H9 (cell line): Measurements from ENCODE around the gene SEMA4A. TPM values are rescaled to one million over a fixed set of nuclear protein-coding genes. Genes with fewer than 3 reads are reported as not detected.

ENCODE experiments used
- DNase-seq: peaks from one replicate; pipeline ENCODE4 v3.0.0-alpha.2; 2017
- H2AFZ ChIP-seq: one replicate; pipeline ENCODE4 v1.6.1; 2013; ENCODE audit warnings: mild to moderate bottlenecking, low read length, control low read depth, moderate library complexity
- H2AK5ac ChIP-seq: 2 replicates; pipeline ENCODE4 v1.6.1; 2013; ENCODE audit warnings: low read length, control low read depth, mixed read lengths; ENCODE audit not compliant: insufficient read length
- H2BK120ac ChIP-seq: one replicate; pipeline ENCODE4 v1.6.1; 2013; ENCODE audit warnings: low read depth, mild to moderate bottlenecking, low read length, control low read depth, inconsistent platforms; ENCODE audit not compliant: poor library complexity, severe bottlenecking
- H2BK12ac ChIP-seq: 2 replicates; pipeline ENCODE4 v1.6.1; 2013; ENCODE audit warnings: low read length, control low read depth, mixed read lengths, low read depth; ENCODE audit not compliant: insufficient read length
- H2BK15ac ChIP-seq: 2 replicates; pipeline ENCODE4 v1.6.1; 2013; ENCODE audit warnings: low read depth, low read length, control low read depth
- H2BK20ac ChIP-seq: one replicate; pipeline ENCODE4 v1.6.1; 2013; ENCODE audit warnings: low read depth, mild to moderate bottlenecking, low read length, control low read depth, inconsistent platforms; ENCODE audit not compliant: poor library complexity, severe bottlenecking
- H2BK5ac ChIP-seq: 2 replicates; pipeline ENCODE4 v1.6.1; 2013; ENCODE audit warnings: low read length, control low read depth, mixed read lengths; ENCODE audit not compliant: insufficient read length
- H3K14ac ChIP-seq: 2 replicates; pipeline ENCODE4 v1.6.1; 2013; ENCODE audit warnings: low read length, control low read depth; ENCODE audit not compliant: insufficient read depth
- H3K18ac ChIP-seq: 2 replicates; pipeline ENCODE4 v1.6.1; 2013; ENCODE audit warnings: low read depth, mild to moderate bottlenecking, mixed read lengths, low read length, control low read depth; ENCODE audit not compliant: insufficient read length
- H3K23ac ChIP-seq: 2 replicates; pipeline ENCODE4 v1.6.1; 2013; ENCODE audit warnings: low read length, control low read depth, mixed read lengths, low read depth; ENCODE audit not compliant: insufficient read length
- H3K23me2 ChIP-seq: 2 replicates; pipeline ENCODE4 v1.6.1; 2013; ENCODE audit warnings: low read depth, mild to moderate bottlenecking, mixed read lengths, low read length, control low read depth; ENCODE audit not compliant: insufficient read length, poor library complexity, severe bottlenecking
- H3K27ac ChIP-seq: 2 replicates; pipeline ENCODE4 v1.5.1; 2013; ENCODE audit warnings: low read length, control low read depth, mixed read lengths, low read depth; ENCODE audit not compliant: insufficient read length
- H3K27me3 ChIP-seq: 2 replicates; pipeline ENCODE4 v1.6.1; 2013; ENCODE audit warnings: low read length, control low read depth, inconsistent platforms; ENCODE audit not compliant: insufficient read depth
- H3K4ac ChIP-seq: 2 replicates; pipeline ENCODE4 v1.6.1; 2013; ENCODE audit warnings: low read depth, mild to moderate bottlenecking, control low read depth, inconsistent platforms, low read length, moderate library complexity
- H3K4me1 ChIP-seq: 2 replicates; pipeline ENCODE4 v1.6.1; 2013; ENCODE audit warnings: low read length, control low read depth, inconsistent platforms; ENCODE audit not compliant: insufficient read depth
- H3K4me2 ChIP-seq: 2 replicates; pipeline ENCODE4 v1.6.1; 2013; ENCODE audit warnings: low read length, control low read depth, mixed read lengths; ENCODE audit not compliant: insufficient read length, insufficient read depth
- H3K56ac ChIP-seq: 2 replicates; pipeline ENCODE4 v1.6.1; 2013; ENCODE audit warnings: low read depth, mild to moderate bottlenecking, mixed read lengths, low read length, control low read depth; ENCODE audit not compliant: insufficient read length
- H3K79me1 ChIP-seq: 2 replicates; pipeline ENCODE4 v1.6.1; 2013; ENCODE audit warnings: low read depth, mild to moderate bottlenecking, moderate library complexity, low read length, control low read depth, inconsistent platforms; ENCODE audit not compliant: insufficient read depth, poor library complexity, severe bottlenecking
- H3K79me2 ChIP-seq: 2 replicates; pipeline ENCODE4 v1.6.1; 2013; ENCODE audit warnings: low read length, control low read depth, inconsistent platforms; ENCODE audit not compliant: insufficient read depth
- H3K9ac ChIP-seq: 2 replicates; pipeline ENCODE4 v1.6.1; 2013; ENCODE audit warnings: low read length, control low read depth, mixed read lengths; ENCODE audit not compliant: insufficient read length; ENCODE audit errors: extremely low read depth
- H3K9me3 ChIP-seq: one replicate; pipeline ENCODE4 v1.6.1; 2013; ENCODE audit warnings: low read depth, low read length, inconsistent platforms; ENCODE audit not compliant: control insufficient read depth
- H3T11ph ChIP-seq: one replicate; pipeline ENCODE4 v1.6.1; 2013; ENCODE audit warnings: mild to moderate bottlenecking, low read length, control low read depth, inconsistent platforms
- H4K20me1 ChIP-seq: one replicate; pipeline ENCODE4 v1.6.1; 2013; ENCODE audit not compliant: control insufficient read depth, insufficient read length, insufficient read depth
- H4K5ac ChIP-seq: 2 replicates; pipeline ENCODE4 v1.6.1; 2013; ENCODE audit warnings: low read depth, mild to moderate bottlenecking, mixed read lengths, low read length, control low read depth; ENCODE audit not compliant: insufficient read length
- H4K8ac ChIP-seq: replicated peaks from 2 replicates; pipeline ENCODE4 v1.6.1; 2013; ENCODE audit warnings: low read length, control low read depth, mixed read lengths, low read depth; ENCODE audit not compliant: insufficient read length
- H4K91ac ChIP-seq: 2 replicates; pipeline ENCODE4 v1.6.1; 2013; ENCODE audit warnings: low read depth, mild to moderate bottlenecking, moderate library complexity, mixed read lengths, low read length, control low read depth; ENCODE audit not compliant: insufficient read length
- H3K27ac Mint-ChIP-seq, 3 experiments: 2 replicates in 2 of 3; 3 replicates in 1 of 3; pipeline ENCODE4 v1.8.0; 2020 to 2021; ENCODE audit warnings: mixed read lengths in 3 of 3, mild to moderate bottlenecking in 1 of 3, moderate library complexity in 1 of 3
- H3K27me3 Mint-ChIP-seq: 2 replicates; pipeline ENCODE4 v1.8.0; 2021; ENCODE audit warnings: low read depth, mild to moderate bottlenecking, moderate library complexity, mixed read lengths
- H3K36me3 Mint-ChIP-seq, 3 experiments: 2 replicates in 2 of 3; 3 replicates in 1 of 3; pipeline ENCODE4 v1.8.0; 2020 to 2021; ENCODE audit warnings: low read depth in 3 of 3, mixed read lengths in 3 of 3; ENCODE audit not compliant: insufficient read depth in 1 of 3
- H3K4me1 Mint-ChIP-seq, 2 experiments: 2 replicates each; pipeline ENCODE4 v1.8.0; 2020; ENCODE audit warnings: mixed read lengths in 2 of 2
- H3K4me3 Mint-ChIP-seq, 2 experiments: 2 replicates in 1 of 2; 3 replicates in 1 of 2; pipeline ENCODE4 v1.8.0; 2020 to 2021; ENCODE audit warnings: mild to moderate bottlenecking in 2 of 2, mixed read lengths in 2 of 2, moderate library complexity in 1 of 2
- H3K9me3 Mint-ChIP-seq, 2 experiments: 2 replicates in 1 of 2; 3 replicates in 1 of 2; pipeline ENCODE4 v1.8.0; 2020; ENCODE audit warnings: mild to moderate bottlenecking in 2 of 2, mixed read lengths in 2 of 2, moderate library complexity in 1 of 2
- WGBS: extraction: QIAGEN DNeasy Blood & Tissue Kit; methylation state at CpG from one replicate; pipeline ENCODE4 v1.1.7; 2013; ENCODE audit warnings: missing lambda C conversion rate, low lambda C conversion rate, mixed read lengths; ENCODE audit not compliant: insufficient read length; ENCODE audit errors: extremely low coverage; 5-methylcytosine and 5-hydroxymethylcytosine counted together
- total RNA-seq: library from RNA; stranded (reverse); gene quantifications from 2 replicates; pipeline ENCODE4 v1.2.1, GENCODE V29; 2021
- TF ChIP-seq, protein P1 (sequence below): fragments of 200-600 bp; sonication (generic); conservative IDR thresholded peaks from 3 replicates; pipeline ENCODE4 v1.8.0; 2021; ENCODE audit warnings: antibody characterized with exemption, mild to moderate bottlenecking

Gene SEMA4A
- total RNA-seq, 1 experiment from 2014 or later: 11.1 TPM

- no peak overlapping the region for H3K4me2 ChIP-seq
- no peaks in the 10 kb centered on the region for H3K27me3 ChIP-seq
- no peaks in the 10 kb centered on the region for H3K23me2 ChIP-seq
- Mint-ChIP-seq H3K27ac (peak overlapping the region in 2 of 3 experiments; percentile 73 to 89; a peak in 3 of 7 replicates), H3K4me1 (peaks cover 42 to 52% of the 10 kb centered on the region in 2 experiments), H3K9me3 (no peaks in the 10 kb centered on the region), H3K27me3 (no peaks in the 10 kb centered on the region), H3K36me3 (peaks cover 6 to 34% (median 28%) of the 10 kb centered on the region in 3 experiments; a peak in 6 of 7 replicates), H3K4me3 (no peak overlapping the region)
- H3K9ac ChIP-seq: no peak overlapping the region
- H3K14ac ChIP-seq: no peak overlapping the region
- no peak overlapping the region for H2AFZ ChIP-seq
- no peaks in the 10 kb centered on the region for H3K9me3 ChIP-seq
- H3K18ac ChIP-seq: no peak overlapping the region
- no peak overlapping the region for H2BK5ac ChIP-seq
- H2AK5ac ChIP-seq: no peak overlapping the region
- H3K23ac ChIP-seq: no peak overlapping the region
- no peaks in the 10 kb centered on the region for H3K79me1 ChIP-seq
- no peak overlapping the region for H4K5ac ChIP-seq
- H3K27ac ChIP-seq: no peak overlapping the region
- no CpG with 5 or more reads among the region's 12 CpGs for WGBS
- DNase-seq: no peak
- no peak overlapping the region for H3K56ac ChIP-seq
- no peaks in the 10 kb centered on the region for H3K79me2 ChIP-seq
- H3K4me1 ChIP-seq: peaks cover 5% of the 10 kb centered on the region
- TF ChIP-seq, protein P1, sequence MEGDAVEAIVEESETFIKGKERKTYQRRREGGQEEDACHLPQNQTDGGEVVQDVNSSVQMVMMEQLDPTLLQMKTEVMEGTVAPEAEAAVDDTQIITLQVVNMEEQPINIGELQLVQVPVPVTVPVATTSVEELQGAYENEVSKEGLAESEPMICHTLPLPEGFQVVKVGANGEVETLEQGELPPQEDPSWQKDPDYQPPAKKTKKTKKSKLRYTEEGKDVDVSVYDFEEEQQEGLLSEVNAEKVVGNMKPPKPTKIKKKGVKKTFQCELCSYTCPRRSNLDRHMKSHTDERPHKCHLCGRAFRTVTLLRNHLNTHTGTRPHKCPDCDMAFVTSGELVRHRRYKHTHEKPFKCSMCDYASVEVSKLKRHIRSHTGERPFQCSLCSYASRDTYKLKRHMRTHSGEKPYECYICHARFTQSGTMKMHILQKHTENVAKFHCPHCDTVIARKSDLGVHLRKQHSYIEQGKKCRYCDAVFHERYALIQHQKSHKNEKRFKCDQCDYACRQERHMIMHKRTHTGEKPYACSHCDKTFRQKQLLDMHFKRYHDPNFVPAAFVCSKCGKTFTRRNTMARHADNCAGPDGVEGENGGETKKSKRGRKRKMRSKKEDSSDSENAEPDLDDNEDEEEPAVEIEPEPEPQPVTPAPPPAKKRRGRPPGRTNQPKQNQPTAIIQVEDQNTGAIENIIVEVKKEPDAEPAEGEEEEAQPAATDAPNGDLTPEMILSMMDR: no peak
- no peak overlapping the region for H4K91ac ChIP-seq
- no peak overlapping the region for H3K4ac ChIP-seq
- H2BK15ac ChIP-seq: no peak overlapping the region
- no peaks in the 10 kb centered on the region for H4K20me1 ChIP-seq
- no peak overlapping the region for H2BK20ac ChIP-seq
- H3T11ph ChIP-seq: no peak overlapping the region
- H2BK120ac ChIP-seq: no peak overlapping the region
- no peak overlapping the region for H2BK12ac ChIP-seq
- H4K8ac ChIP-seq: no peak overlapping the region
These were observed 23.3 kb downstream of the SEMA4A start for GRCh38 chr1:156176610-156177210.
